Natural killer cell (primary cell): Measurements from ENCODE around the gene PIK3CD. TPM values are rescaled to one million over a fixed set of nuclear protein-coding genes. Genes with fewer than 3 reads are reported as not detected.

Experiments
- ATAC-seq, 3 donors: fragments of 150-1000 bp in 2 of 3; fragments of 200-7000 bp in 1 of 3; cut with Tn5 transposase; 1 replicate in 1 of 3; 2 replicates in 2 of 3; pipeline ENCODE4 v1.10.0; 2021; ENCODE audit warnings: mild to moderate bottlenecking in 2 of 3, moderate library complexity in 2 of 3
- DNase-seq, 2 donors: peaks; one replicate each; pipeline versions ENCODE4 v3.0.0 to v3.0.0-alpha.2; 2013 to 2021; ENCODE audit warnings: mixed read lengths in 1 of 2
- H3K27ac ChIP-seq: one replicate; pipeline ENCODE4 v1.5.1; 2013; ENCODE audit warnings: mild to moderate bottlenecking, low read length
- H3K27me3 ChIP-seq: one replicate; pipeline ENCODE4 v1.6.1; 2013; ENCODE audit warnings: low read length; ENCODE audit not compliant: control insufficient read depth, insufficient read depth
- H3K36me3 ChIP-seq: one replicate; pipeline ENCODE4 v1.6.1; 2013; ENCODE audit warnings: low read length; ENCODE audit not compliant: control insufficient read depth, insufficient read depth
- H3K4me1 ChIP-seq: one replicate; pipeline ENCODE4 v1.6.1; 2013; ENCODE audit warnings: low read length; ENCODE audit not compliant: control insufficient read depth, insufficient read depth
- H3K4me3 ChIP-seq: one replicate; pipeline ENCODE4 v1.5.1; 2013; ENCODE audit warnings: low read length
- H3K9me3 ChIP-seq: one replicate; pipeline ENCODE4 v1.6.1; 2013; ENCODE audit warnings: low read length; ENCODE audit not compliant: control insufficient read depth, insufficient read depth
- H3K27ac Mint-ChIP-seq, 2 donors: one replicate each; pipeline ENCODE4 v1.8.0; 2022; ENCODE audit warnings: mild to moderate bottlenecking in 2 of 2, mixed read lengths in 2 of 2, moderate library complexity in 1 of 2
- H3K27me3 Mint-ChIP-seq, 2 donors: one replicate each; pipeline ENCODE4 v1.8.0; 2022; ENCODE audit warnings: low read depth in 2 of 2, mixed read lengths in 2 of 2
- H3K36me3 Mint-ChIP-seq: one replicate; pipeline ENCODE4 v1.8.0; 2022; ENCODE audit warnings: mixed read lengths
- H3K4me1 Mint-ChIP-seq, 2 donors: one replicate each; pipeline ENCODE4 v1.8.0; 2022; ENCODE audit warnings: mixed read lengths in 2 of 2
- H3K4me3 Mint-ChIP-seq: one replicate; pipeline ENCODE4 v1.8.0; 2022; ENCODE audit warnings: mild to moderate bottlenecking, moderate library complexity, mixed read lengths
- H3K9me3 Mint-ChIP-seq, 2 donors: one replicate each; pipeline ENCODE4 v1.8.0; 2022; ENCODE audit warnings: mixed read lengths in 2 of 2
- WGBS: methylation state at CpG from one replicate; pipeline ENCODE4 v1.1.7; 2013; ENCODE audit warnings: missing lambda C conversion rate; ENCODE audit not compliant: insufficient coverage; 5-methylcytosine and 5-hydroxymethylcytosine counted together
- intact Hi-C: fragments of 100-400 bp; cut with micrococcal nuclease; formaldehyde crosslinking; loops from one replicate; pipeline ENCODE4 v1.14.2; 2022
- total RNA-seq, 4 donors: library from RNA; stranded (reverse); fragments of 120-200 nt in 1 of 4; gene quantifications; one replicate each; pipeline versions ENCODE4 v1.2.3 to v1.2.4, GENCODE V29; 2013 to 2022
- TF ChIP-seq, protein P1 (sequence below): fragments of 200-600 bp; IDR thresholded peaks from one replicate; pipeline ENCODE4 v1.8.0; 2022; ENCODE audit warnings: antibody characterized with exemption

PIK3CD gene
- total RNA-seq, 3 donors from 2014 or later (not counting 1 experiment from before 2014, with no cell fraction given) = 171 to 240 (median 198) TPM

DNA sequence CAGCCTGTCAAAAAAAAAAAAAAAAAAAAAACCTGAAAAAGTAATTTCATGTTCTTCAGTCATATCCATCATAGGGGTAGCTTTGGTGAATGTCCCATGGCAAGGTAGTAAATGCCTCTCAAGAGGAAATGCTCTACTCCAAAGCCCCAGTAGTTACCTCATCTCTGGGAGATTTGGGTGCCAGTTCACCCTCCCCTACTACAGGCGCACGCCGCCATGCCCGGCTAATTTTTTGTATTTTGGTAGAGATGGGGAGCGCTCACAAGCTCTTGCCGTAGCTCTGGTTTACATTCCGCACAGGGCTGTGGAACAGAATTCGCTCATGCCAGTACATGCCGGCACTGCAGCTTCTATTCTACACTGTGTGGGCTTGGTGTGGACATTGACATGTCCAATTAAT lies 13.7 kb downstream of the PIK3CD start:
- peaks cover 48 to 54% of the 10 kb centered on the region in 2 donors for H3K4me1 Mint-ChIP-seq
- DNase-seq (no peak), ATAC-seq (no peak)
- Histone ChIP-seq H3K27me3 (no peaks in the 10 kb centered on the region), H3K36me3 (peaks cover 43% of the 10 kb centered on the region), H3K4me3 (no peak overlapping the region), H3K27ac (no peak overlapping the region), H3K9me3 (no peaks in the 10 kb centered on the region), H3K4me1 (peaks cover 74% of the 10 kb centered on the region)
- H3K27me3 Mint-ChIP-seq = no peaks in the 10 kb centered on the region
- no peaks in the 10 kb centered on the region for H3K9me3 Mint-ChIP-seq
- 91% methylated on average over 8 of the region's 9 CpGs for WGBS
- no peaks in the 10 kb centered on the region for H3K36me3 Mint-ChIP-seq
- TF ChIP-seq, protein P1, sequence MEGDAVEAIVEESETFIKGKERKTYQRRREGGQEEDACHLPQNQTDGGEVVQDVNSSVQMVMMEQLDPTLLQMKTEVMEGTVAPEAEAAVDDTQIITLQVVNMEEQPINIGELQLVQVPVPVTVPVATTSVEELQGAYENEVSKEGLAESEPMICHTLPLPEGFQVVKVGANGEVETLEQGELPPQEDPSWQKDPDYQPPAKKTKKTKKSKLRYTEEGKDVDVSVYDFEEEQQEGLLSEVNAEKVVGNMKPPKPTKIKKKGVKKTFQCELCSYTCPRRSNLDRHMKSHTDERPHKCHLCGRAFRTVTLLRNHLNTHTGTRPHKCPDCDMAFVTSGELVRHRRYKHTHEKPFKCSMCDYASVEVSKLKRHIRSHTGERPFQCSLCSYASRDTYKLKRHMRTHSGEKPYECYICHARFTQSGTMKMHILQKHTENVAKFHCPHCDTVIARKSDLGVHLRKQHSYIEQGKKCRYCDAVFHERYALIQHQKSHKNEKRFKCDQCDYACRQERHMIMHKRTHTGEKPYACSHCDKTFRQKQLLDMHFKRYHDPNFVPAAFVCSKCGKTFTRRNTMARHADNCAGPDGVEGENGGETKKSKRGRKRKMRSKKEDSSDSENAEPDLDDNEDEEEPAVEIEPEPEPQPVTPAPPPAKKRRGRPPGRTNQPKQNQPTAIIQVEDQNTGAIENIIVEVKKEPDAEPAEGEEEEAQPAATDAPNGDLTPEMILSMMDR = no peak
- intact Hi-C loops = no loop called here
- peak overlapping the region; percentile 75 to 84 for H3K27ac Mint-ChIP-seq
- H3K4me3 Mint-ChIP-seq = no peak overlapping the region

DNA sequence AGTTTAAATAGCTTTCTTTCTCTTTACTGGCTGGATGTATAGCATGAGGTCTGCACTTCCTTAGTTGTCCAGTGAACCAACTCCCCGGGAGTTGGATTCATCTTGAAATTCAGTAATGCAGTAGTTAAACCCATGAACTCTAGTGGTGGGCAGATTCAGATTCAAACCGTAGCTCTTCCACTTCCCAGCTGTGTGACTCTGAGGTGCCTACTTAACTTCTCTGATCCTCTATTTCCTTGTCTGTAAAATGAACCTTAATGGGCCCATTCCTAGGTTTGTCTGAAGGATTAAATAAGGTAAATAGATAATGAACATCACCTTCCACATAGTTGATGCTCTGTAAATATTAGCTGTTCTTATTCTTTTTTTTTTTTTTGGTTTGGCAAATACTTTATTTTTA lies 16.5 kb downstream of the PIK3CD start:
- Histone ChIP-seq H3K4me1 (peaks cover 71% of the 10 kb centered on the region), H3K36me3 (peaks cover 45% of the 10 kb centered on the region), H3K4me3 (no peak overlapping the region), H3K27ac (no peak overlapping the region), H3K9me3 (no peaks in the 10 kb centered on the region), H3K27me3 (no peaks in the 10 kb centered on the region)
- intact Hi-C loops = no loop called here
- TF ChIP-seq, protein P1 = no peak
- H3K4me1 Mint-ChIP-seq = peaks cover 51 to 56% of the 10 kb centered on the region in 2 donors
- no peaks in the 10 kb centered on the region for H3K9me3 Mint-ChIP-seq
- 58% methylated on average over 2 of the region's 2 CpGs for WGBS
- no peak for DNase-seq
- H3K4me3 Mint-ChIP-seq = peak overlapping the region; percentile 32
- no peaks in the 10 kb centered on the region for H3K27me3 Mint-ChIP-seq
- ATAC-seq = no peak
- no peaks in the 10 kb centered on the region for H3K36me3 Mint-ChIP-seq
- H3K27ac Mint-ChIP-seq = peak overlapping the region; percentile 77 to 85

DNA sequence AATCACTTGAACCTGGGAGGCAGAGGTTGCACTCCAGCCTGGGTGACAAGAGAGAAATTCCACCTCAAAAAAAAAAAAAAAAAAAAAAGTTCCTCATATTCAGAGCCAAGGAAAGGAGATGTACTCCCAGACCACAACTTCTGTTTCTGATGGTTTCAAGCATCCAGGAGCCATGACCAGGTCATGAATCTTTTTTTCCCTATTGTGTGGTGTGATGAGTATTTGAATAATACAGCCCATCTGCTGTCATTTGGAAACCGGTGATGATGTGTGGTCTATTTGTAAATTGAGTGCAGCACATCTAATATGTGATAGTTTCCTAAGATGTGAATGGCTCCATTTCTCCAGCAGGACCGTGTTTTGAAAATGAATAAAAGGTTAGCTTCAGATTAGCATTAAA lies 18.6 kb downstream of the PIK3CD start:
- peak overlapping the region; percentile 79 to 85 for H3K27ac Mint-ChIP-seq
- Histone ChIP-seq H3K36me3 (peaks cover 47% of the 10 kb centered on the region), H3K4me3 (no peak overlapping the region), H3K4me1 (peaks cover 70% of the 10 kb centered on the region), H3K9me3 (no peaks in the 10 kb centered on the region), H3K27me3 (no peaks in the 10 kb centered on the region), H3K27ac (no peak overlapping the region)
- DNase-seq = no peak
- H3K36me3 Mint-ChIP-seq = no peaks in the 10 kb centered on the region
- TF ChIP-seq, protein P1 = no peak
- peaks cover 51 to 63% of the 10 kb centered on the region in 2 donors for H3K4me1 Mint-ChIP-seq
- no peaks in the 10 kb centered on the region for H3K9me3 Mint-ChIP-seq
- no peak overlapping the region for H3K4me3 Mint-ChIP-seq
- intact Hi-C loops = no loop called here
- no peaks in the 10 kb centered on the region for H3K27me3 Mint-ChIP-seq
- 52% methylated on average over 2 of the region's 2 CpGs for WGBS
- ATAC-seq = no peak
